ENCODE data around the gene MACF1.

DNA sequence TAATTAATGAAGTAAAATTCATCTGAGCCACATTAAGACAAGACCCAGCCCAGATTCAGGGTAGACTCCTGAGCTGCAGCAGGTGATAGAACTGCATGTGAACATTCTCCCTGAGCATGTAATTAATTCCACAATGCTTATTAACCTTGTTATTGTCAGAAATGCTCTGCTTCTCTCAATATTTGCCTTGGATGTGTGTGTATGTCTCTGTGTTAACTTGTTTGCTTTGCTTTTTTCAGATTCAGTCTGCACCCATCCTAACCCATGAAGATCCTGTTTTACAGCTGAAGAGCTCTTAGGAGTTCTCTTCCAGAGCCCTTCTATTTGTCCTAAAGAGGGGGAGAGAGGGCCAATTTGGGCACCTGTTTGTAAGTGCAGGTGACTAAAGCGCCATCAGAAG lies 143.8 kb downstream of the MACF1 start:
- no peak for TF ChIP-seq EZH2 (IDR thresholded peaks at IDR 0.05; ENCODE audit: low read depth)
- TF ChIP-seq, protein P1, sequence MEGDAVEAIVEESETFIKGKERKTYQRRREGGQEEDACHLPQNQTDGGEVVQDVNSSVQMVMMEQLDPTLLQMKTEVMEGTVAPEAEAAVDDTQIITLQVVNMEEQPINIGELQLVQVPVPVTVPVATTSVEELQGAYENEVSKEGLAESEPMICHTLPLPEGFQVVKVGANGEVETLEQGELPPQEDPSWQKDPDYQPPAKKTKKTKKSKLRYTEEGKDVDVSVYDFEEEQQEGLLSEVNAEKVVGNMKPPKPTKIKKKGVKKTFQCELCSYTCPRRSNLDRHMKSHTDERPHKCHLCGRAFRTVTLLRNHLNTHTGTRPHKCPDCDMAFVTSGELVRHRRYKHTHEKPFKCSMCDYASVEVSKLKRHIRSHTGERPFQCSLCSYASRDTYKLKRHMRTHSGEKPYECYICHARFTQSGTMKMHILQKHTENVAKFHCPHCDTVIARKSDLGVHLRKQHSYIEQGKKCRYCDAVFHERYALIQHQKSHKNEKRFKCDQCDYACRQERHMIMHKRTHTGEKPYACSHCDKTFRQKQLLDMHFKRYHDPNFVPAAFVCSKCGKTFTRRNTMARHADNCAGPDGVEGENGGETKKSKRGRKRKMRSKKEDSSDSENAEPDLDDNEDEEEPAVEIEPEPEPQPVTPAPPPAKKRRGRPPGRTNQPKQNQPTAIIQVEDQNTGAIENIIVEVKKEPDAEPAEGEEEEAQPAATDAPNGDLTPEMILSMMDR (conservative IDR thresholded peaks at IDR 0.05): no peak

Data from PC-9 (cell line).